K562 (cell line): Measurements from ENCODE around the gene CNMD. TPM values are rescaled to one million over a fixed set of nuclear protein-coding genes. Genes with fewer than 3 reads are reported as not detected.

Experiments used
- ATAC-seq: fragments of 200-7000 bp; cut with Tn5 transposase; 3 replicates; pipeline ENCODE4 v1.9.1; 2020; ENCODE audit warnings: moderate library complexity
- BruUV-seq: library from RNA; stranded (reverse); fragments of 400-500 nt; replicated peaks from 2 replicates; lab custom pipeline; 2021; lab: Mats Ljungman, UMichigan
- CTCF ChIA-PET: fragments of 300-600 bp; formaldehyde crosslinking; extraction: SDS; loops from one replicate; lab custom pipeline; 2021; ENCODE audit warnings: low intra/inter-chr PET ratio; lab: Yijun Ruan, JAX
- POLR2A ChIA-PET: fragments of 300-600, 350-650 bp; sonication (Branson Sonifier 250); formaldehyde crosslinking; extraction: SDS; loops from one replicate; lab custom pipeline; 2021; ENCODE audit warnings: antibody characterized with exemption, inconsistent platforms; lab: Yijun Ruan, JAX
- DNase-seq, 4 experiments: peaks; one replicate each; pipeline versions ENCODE4 v3.0.0 to v3.0.0-alpha.2; 2011 to 2018; ENCODE audit warnings: low spot score in 3 of 4, mixed read lengths in 3 of 4; ENCODE audit errors: extremely low read depth in 1 of 4
- FAIRE-seq: peaks from 2 replicates; lab custom pipeline; 2011; peaks lifted over from hg19 to GRCh38; lab: Jason Lieb, UNC
- H2AFZ ChIP-seq: 2 replicates; pipeline ENCODE4 v1.6.0; 2011; ENCODE audit warnings: low read depth, low read length, control low read depth, inconsistent platforms
- H3K27ac ChIP-seq: fragments of 200-600 bp; 3 replicates; pipeline ENCODE4 v1.8.0; 2011; ENCODE audit warnings: low read depth, mild to moderate bottlenecking, control low read depth, inconsistent platforms, low read length, moderate library complexity, mixed read lengths; ENCODE audit errors: extremely low read depth
- H3K27me3 ChIP-seq, 2 experiments: fragments of 300-600 bp in 1 of 2; 2 replicates in 1 of 2; 3 replicates in 1 of 2; pipeline versions ENCODE4 v1.6.0 to v1.8.0; 2011; ENCODE audit warnings: inconsistent platforms in 2 of 2, low read length in 2 of 2, mild to moderate bottlenecking in 1 of 2, mixed read lengths in 1 of 2, moderate library complexity in 1 of 2; ENCODE audit not compliant: control insufficient read depth in 2 of 2, insufficient read depth in 2 of 2
- H3K36me3 ChIP-seq: fragments of 300-600 bp; 3 replicates; pipeline ENCODE4 v1.8.0; 2011; ENCODE audit warnings: mild to moderate bottlenecking, low read length, inconsistent platforms; ENCODE audit not compliant: control insufficient read depth, insufficient read depth
- H3K4me1 ChIP-seq, 2 experiments: fragments of 200-600 bp in 1 of 2; replicated peaks in 1 of 2; 2 replicates in 1 of 2; 3 replicates in 1 of 2; pipeline versions ENCODE4 v1.5.1 to v1.8.0; 2011; ENCODE audit warnings: inconsistent platforms in 2 of 2, low read length in 2 of 2, mild to moderate bottlenecking in 1 of 2, mixed read lengths in 1 of 2, moderate library complexity in 1 of 2; ENCODE audit not compliant: control insufficient read depth in 2 of 2, insufficient read depth in 2 of 2
- H3K4me2 ChIP-seq: 2 replicates; pipeline ENCODE4 v1.6.1; 2011; ENCODE audit warnings: low read length, control low read depth, inconsistent platforms, mixed read lengths; ENCODE audit not compliant: insufficient read depth
- H3K4me3 ChIP-seq: fragments of 200-600 bp; sonication (generic), shearing (Covaris generic); 2 replicates; pipeline ENCODE4 v1.5.1; 2016; ENCODE audit warnings: control low read depth, inconsistent platforms
- H3K79me2 ChIP-seq: fragments of 200-600 bp; 3 replicates; pipeline ENCODE4 v1.8.0; 2011; ENCODE audit warnings: low read length, inconsistent platforms; ENCODE audit not compliant: control insufficient read depth, insufficient read depth
- H3K9ac ChIP-seq, 2 experiments: 2 replicates each; pipeline versions ENCODE4 v1.6.0 to v1.6.1; 2011; ENCODE audit warnings: low read depth in 2 of 2, low read length in 2 of 2, control low read depth in 1 of 2, inconsistent platforms in 1 of 2, mild to moderate bottlenecking in 1 of 2, mixed read lengths in 1 of 2; ENCODE audit not compliant: insufficient read depth in 1 of 2
- H3K9me1 ChIP-seq: one replicate; pipeline ENCODE4 v1.6.0; 2011; ENCODE audit warnings: inconsistent platforms, mild to moderate bottlenecking, low read length, moderate library complexity; ENCODE audit not compliant: control insufficient read depth, insufficient read depth
- H3K9me3 ChIP-seq: replicated peaks from 2 replicates; pipeline ENCODE4 v1.5.1; 2011; ENCODE audit warnings: low read depth, low read length, inconsistent platforms; ENCODE audit not compliant: control insufficient read depth, insufficient read depth
- H4K20me1 ChIP-seq: replicated peaks from 2 replicates; pipeline ENCODE4 v1.6.1; 2011; ENCODE audit warnings: low read length, inconsistent platforms, mixed read lengths; ENCODE audit not compliant: control insufficient read depth, insufficient read depth
- ARID3A ChIP-seq: IDR thresholded peaks from 2 replicates; pipeline ENCODE4 v1.6.1; 2012; ENCODE audit warnings: low read depth, low read length, improper control_type of control experiment, borderline replicate concordance
- HMBOX1 ChIP-seq: sonication (generic); IDR thresholded peaks from 2 replicates; pipeline ENCODE4 v1.6.1; 2016
- IRF2 ChIP-seq: sonication (generic); formaldehyde crosslinking; IDR thresholded peaks from 2 replicates; pipeline ENCODE4 v1.8.1; 2022; ENCODE audit warnings: mild to moderate bottlenecking, missing genetic modification reagents
- MBD2 ChIP-seq: sonication (generic); IDR thresholded peaks from 2 replicates; pipeline ENCODE4 v1.6.1; 2016; ENCODE audit warnings: low read depth, borderline replicate concordance
- NCOA4 ChIP-seq: fragments of 450-650 bp; IDR thresholded peaks from 2 replicates; pipeline ENCODE4 v1.6.1; 2018; ENCODE audit warnings: mild to moderate bottlenecking; ENCODE audit not compliant: partially characterized antibody
- PATZ1 ChIP-seq: fragments of 250-450 bp; sonication (Bioruptor Pico); IDR thresholded peaks from 2 replicates; pipeline ENCODE4 v1.5.0; 2020; ENCODE audit warnings: mild to moderate bottlenecking, borderline replicate concordance
- POU5F1 ChIP-seq: fragments of 150-350 bp; IDR thresholded peaks from 2 replicates; pipeline ENCODE4 v1.6.1; 2014; ENCODE audit warnings: borderline replicate concordance, low read length, low read depth, mild to moderate bottlenecking; ENCODE audit not compliant: partially characterized antibody
- SAFB ChIP-seq: fragments of 200-400 bp; formaldehyde crosslinking; IDR thresholded peaks from 2 replicates; pipeline ENCODE4 v1.6.1; 2017; ENCODE audit warnings: low read depth, low read length, borderline replicate concordance
- SMAD3 ChIP-seq: fragments of 450-650 bp; formaldehyde crosslinking; conservative IDR thresholded peaks from 2 replicates; pipeline ENCODE4 v1.4.0; 2020; ENCODE audit warnings: mild to moderate bottlenecking
- TFAM ChIP-seq: fragments of 250-450 bp; sonication (Bioruptor Pico); conservative IDR thresholded peaks from 2 replicates; pipeline ENCODE4 v1.5.0; 2021; ENCODE audit warnings: mild to moderate bottlenecking, moderate library complexity
- ZBTB17 ChIP-seq: fragments of 450-650 bp; formaldehyde crosslinking; IDR thresholded peaks from 2 replicates; pipeline ENCODE4 v1.4.0; 2020; ENCODE audit warnings: mild to moderate bottlenecking
- ZC3H4 ChIP-seq: sonication (generic); formaldehyde crosslinking; IDR thresholded peaks from 2 replicates; pipeline ENCODE4 v1.9.0; 2021; ENCODE audit warnings: missing genetic modification reagents, borderline replicate concordance
- ZNF175 ChIP-seq: fragments of 200-800 bp; sonication (Bioruptor generic); IDR thresholded peaks from 2 replicates; pipeline ENCODE4 v1.6.1; 2016; ENCODE audit warnings: low read depth, mild to moderate bottlenecking, missing genetic modification characterization, missing compliant biosample characterization
- ZNF280A ChIP-seq: fragments of 450-650 bp; IDR thresholded peaks from 2 replicates; pipeline ENCODE4 v1.6.1; 2018; ENCODE audit warnings: mild to moderate bottlenecking, low read depth; ENCODE audit not compliant: partially characterized antibody
- ZNF696 ChIP-seq: fragments of 250-450 bp; sonication (Bioruptor Pico); conservative IDR thresholded peaks from 2 replicates; pipeline ENCODE4 v1.4.0; 2020; ENCODE audit warnings: mild to moderate bottlenecking, moderate library complexity
- WGBS: fragments of 100-300 bp; shearing (Covaris generic); methylation state at CpG from one replicate; pipeline ENCODE4 v1.1.6; 2016; ENCODE audit warnings: low coverage, mixed read lengths; ENCODE audit not compliant: insufficient coverage; ENCODE audit errors: missing lambda C conversion rate; 5-methylcytosine and 5-hydroxymethylcytosine counted together
- in situ Hi-C: fragments of 300-500 bp; cut with MboI; formaldehyde crosslinking; loops from 4 replicates; pipeline ENCODE4 v1.15.0; 2018; ENCODE audit warnings: inconsistent platforms, mixed read lengths
- intact Hi-C: fragments of 100-400 bp; cut with micrococcal nuclease; formaldehyde crosslinking; loops from 2 replicates; pipeline ENCODE4 v1.14.2; 2022
- polyA plus RNA-seq, 8 experiments: library from polyadenylated mRNA; depleted of rRNA in 4 of 8; stranded (reverse) in 5 of 8; unstranded in 3 of 8; fragments of >200 nt; fragmentation: Nextera tagmentation in 2 of 8; fragmentation: Illumina TruSeq in 1 of 8; extraction: Ambion mirVana in 2 of 8; extraction: Trizol in 1 of 8; gene quantifications; 2 replicates each; pipeline versions ENCODE4 v1.2.1 to v1.2.3, GENCODE V29; 2011 to 2014; ENCODE audit warnings: inconsistent platforms in 1 of 8, missing spikeins in 1 of 8
- total RNA-seq, 7 experiments: library from RNA; depleted of rRNA in 6 of 7; stranded (reverse); fragments of >200 nt in 6 of 7; fragmentation: Illumina TruSeq in 2 of 7; extraction: Trizol in 2 of 7; gene quantifications; 2 replicates each; pipeline versions ENCODE4 v1.2.1 to v1.2.3, GENCODE V29; 2011 to 2021; ENCODE audit warnings: low replicate concordance in 1 of 7

The CNMD gene
- total and polyA plus RNA-seq, 9 of the 15 experiments (the other 6 are each of a cell fraction or from before 2014, with no cell fraction given), result not detected

- no peaks in the 10 kb centered on the region for H3K4me1 ChIP-seq
- H2AFZ ChIP-seq, result no peak overlapping the region
- no peak overlapping the region for H3K27ac ChIP-seq
- no peaks in the 10 kb centered on the region for H3K36me3 ChIP-seq
- no peaks in the 10 kb centered on the region for H3K9me1 ChIP-seq
- POLR2A ChIA-PET, result no interaction called here
- no TSS peak for BruUV-seq
- no peak for ATAC-seq
- WGBS, result 0% methylated on average over 4 of the region's 4 CpGs
- CTCF ChIA-PET, result no interaction called here
- no peak for DNase-seq
- in situ Hi-C loops, result no loop called here
- no peak overlapping the region for H3K4me2 ChIP-seq
- H4K20me1 ChIP-seq, result no peaks in the 10 kb centered on the region
- no peaks in the 10 kb centered on the region for H3K9me3 ChIP-seq
- H3K27me3 ChIP-seq, result no peaks in the 10 kb centered on the region; a peak in 1 of 5 replicates
- H3K79me2 ChIP-seq, result no peaks in the 10 kb centered on the region
- intact Hi-C loops, result no loop called here
- no peak overlapping the region for H3K4me3 ChIP-seq
- no peak overlapping the region for H3K9ac ChIP-seq
- FAIRE-seq, result no peak
- TF ChIP-seq SMAD3 (CRISPR knock-in tag), result no peak
- TF ChIP-seq ZBTB17 (CRISPR knock-in tag), result no peak
- TF ChIP-seq PATZ1 (CRISPR knock-in tag), result no peak
- TF ChIP-seq POU5F1, result no peak
- no peak for TF ChIP-seq HMBOX1
- TF ChIP-seq TFAM (CRISPR knock-in tag), result no peak
- no peak for TF ChIP-seq NCOA4
- TF ChIP-seq ZNF280A, result no peak
- TF ChIP-seq ARID3A, result no peak
- TF ChIP-seq ZC3H4, result no peak
- no peak for TF ChIP-seq ZNF696
- TF ChIP-seq ZNF175 (CRISPR knock-in tag), result no peak
- no peak for TF ChIP-seq SAFB
- no peak for TF ChIP-seq IRF2
- no peak for TF ChIP-seq MBD2
These were observed 28.4 kb upstream of the CNMD start for GRCh38 chr13:52767949-52768516.
